Lung (tissue), 12 donors: Measurements from ENCODE around the gene FADS1. TPM values are rescaled to one million over a fixed set of nuclear protein-coding genes. Genes with fewer than 3 reads are reported as not detected.
A peak's percentile ranks its signal among the peaks of the same experiment; 100 is the strongest.

Source experiments
- ATAC-seq: fragments of 200-7000 bp; cut with Tn5 transposase; one replicate; pipeline ENCODE4 v1.9.1; 2020; ENCODE audit warnings: moderate number of reproducible peaks; ENCODE audit not compliant: insufficient read depth, low FRiP score
- DNase-seq, 3 donors: peaks; one replicate each; pipeline ENCODE4 v3.0.0-alpha.2; 2013 to 2017
- H3K27ac ChIP-seq, 2 donors: one replicate each; pipeline ENCODE4 v1.5.1; 2013; ENCODE audit warnings: mild to moderate bottlenecking in 2 of 2, moderate library complexity in 2 of 2, control low read depth in 1 of 2, inconsistent platforms in 1 of 2, low read depth in 1 of 2, low read length in 1 of 2
- H3K27me3 ChIP-seq, 3 donors: one replicate each; pipeline ENCODE4 v1.5.1; 2013; ENCODE audit warnings: low read length in 2 of 3; ENCODE audit not compliant: control insufficient read depth in 3 of 3, insufficient read depth in 3 of 3
- H3K36me3 ChIP-seq, 4 donors: one replicate each; pipeline ENCODE4 v1.5.1; 2013; ENCODE audit warnings: low read length in 4 of 4, mild to moderate bottlenecking in 1 of 4, moderate library complexity in 1 of 4; ENCODE audit not compliant: control insufficient read depth in 4 of 4, insufficient read depth in 4 of 4
- H3K4me1 ChIP-seq, 5 donors: one replicate each; pipeline ENCODE4 v1.5.1; 2013; ENCODE audit warnings: low read length in 5 of 5, mild to moderate bottlenecking in 2 of 5, moderate library complexity in 1 of 5; ENCODE audit not compliant: control insufficient read depth in 5 of 5, insufficient read depth in 5 of 5
- H3K4me3 ChIP-seq: one replicate; pipeline ENCODE4 v1.5.1; 2013; ENCODE audit warnings: mild to moderate bottlenecking, control low read depth, moderate library complexity
- H3K9ac ChIP-seq, 2 donors: one replicate each; pipeline ENCODE4 v1.5.1; 2013; ENCODE audit warnings: low read length in 2 of 2, control low read depth in 1 of 2; ENCODE audit not compliant: insufficient read depth in 1 of 2
- H3K9me3 ChIP-seq, 4 donors: one replicate each; pipeline ENCODE4 v1.5.1; 2013; ENCODE audit warnings: low read length in 3 of 4, mild to moderate bottlenecking in 1 of 4, moderate library complexity in 1 of 4; ENCODE audit not compliant: control insufficient read depth in 4 of 4, insufficient read depth in 3 of 4
- WGBS, 2 donors: extraction: QIAGEN DNeasy Blood & Tissue Kit; methylation state at CpG; one replicate each; pipeline ENCODE4 v1.1.7; 2013; 5-methylcytosine and 5-hydroxymethylcytosine counted together
- polyA plus RNA-seq, 2 donors: library from polyadenylated mRNA; stranded (reverse); fragments of 200-250 nt; gene quantifications; one replicate each; pipeline ENCODE4 v1.2.1, GENCODE V29; 2013
- total RNA-seq, 2 donors: library from RNA; depleted of rRNA in 1 of 2; stranded (reverse); fragments of >200 nt in 1 of 2; gene quantifications; one replicate each; pipeline ENCODE4 v1.2.1, GENCODE V29; 2014 to 2021
- TF ChIP-seq, protein P1 (sequence below): IDR thresholded peaks from 2 replicates; pipeline ENCODE4 v1.5.1; 2012; ENCODE audit warnings: mild to moderate bottlenecking; ENCODE audit errors: control extremely low read depth, extremely low read depth
- donor health status: control.
- donor health status: control.
- donor health status: Bipolar disorder and iron deficiency.
- donor health status: healthy.
- donor health status: DM: yes; HTN: yes; CAD: no.

FADS1 gene
- total and polyA plus RNA-seq, 4 donors = 35.1 to 102 (median 45.0) TPM

DNA sequence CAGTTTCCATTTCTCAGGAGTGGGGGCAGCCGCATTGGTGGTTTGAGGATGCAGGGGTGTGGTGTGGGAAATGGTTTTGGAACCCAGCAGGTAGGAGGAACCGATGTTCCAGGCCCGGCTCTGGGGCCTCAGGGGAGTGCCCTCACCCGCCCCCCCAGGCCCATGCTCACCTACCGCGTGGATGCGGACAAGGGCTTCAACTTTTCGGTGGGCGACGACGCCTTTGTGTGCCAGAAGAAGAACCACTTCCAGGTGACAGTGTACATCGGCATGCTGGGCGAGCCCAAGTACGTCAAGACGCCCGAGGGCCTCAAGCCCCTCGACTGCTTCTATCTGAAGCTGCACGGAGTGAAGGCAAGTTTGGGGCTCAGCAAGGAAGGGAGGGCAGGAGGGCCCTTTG is 43.0 kb downstream of the FADS1 start:
- 91 to 93% methylated on average over 18 of the region's 18 CpGs for WGBS, 2 donors
- H3K9me3 ChIP-seq = no peaks in the 10 kb centered on the region
- H3K9ac ChIP-seq = no peak overlapping the region
- ATAC-seq (no peak), DNase-seq (no peak)
- TF ChIP-seq, protein P1, sequence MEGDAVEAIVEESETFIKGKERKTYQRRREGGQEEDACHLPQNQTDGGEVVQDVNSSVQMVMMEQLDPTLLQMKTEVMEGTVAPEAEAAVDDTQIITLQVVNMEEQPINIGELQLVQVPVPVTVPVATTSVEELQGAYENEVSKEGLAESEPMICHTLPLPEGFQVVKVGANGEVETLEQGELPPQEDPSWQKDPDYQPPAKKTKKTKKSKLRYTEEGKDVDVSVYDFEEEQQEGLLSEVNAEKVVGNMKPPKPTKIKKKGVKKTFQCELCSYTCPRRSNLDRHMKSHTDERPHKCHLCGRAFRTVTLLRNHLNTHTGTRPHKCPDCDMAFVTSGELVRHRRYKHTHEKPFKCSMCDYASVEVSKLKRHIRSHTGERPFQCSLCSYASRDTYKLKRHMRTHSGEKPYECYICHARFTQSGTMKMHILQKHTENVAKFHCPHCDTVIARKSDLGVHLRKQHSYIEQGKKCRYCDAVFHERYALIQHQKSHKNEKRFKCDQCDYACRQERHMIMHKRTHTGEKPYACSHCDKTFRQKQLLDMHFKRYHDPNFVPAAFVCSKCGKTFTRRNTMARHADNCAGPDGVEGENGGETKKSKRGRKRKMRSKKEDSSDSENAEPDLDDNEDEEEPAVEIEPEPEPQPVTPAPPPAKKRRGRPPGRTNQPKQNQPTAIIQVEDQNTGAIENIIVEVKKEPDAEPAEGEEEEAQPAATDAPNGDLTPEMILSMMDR = no peak
- peaks cover 0 to 17% (median 12%) of the 10 kb centered on the region in 5 donors for H3K4me1 ChIP-seq
- H3K27me3 ChIP-seq = no peaks in the 10 kb centered on the region
- H3K27ac ChIP-seq = no peak overlapping the region
- H3K4me3 ChIP-seq = no peak overlapping the region
- peaks cover 0 to 5% (median 2%) of the 10 kb centered on the region in 4 donors for H3K36me3 ChIP-seq

DNA sequence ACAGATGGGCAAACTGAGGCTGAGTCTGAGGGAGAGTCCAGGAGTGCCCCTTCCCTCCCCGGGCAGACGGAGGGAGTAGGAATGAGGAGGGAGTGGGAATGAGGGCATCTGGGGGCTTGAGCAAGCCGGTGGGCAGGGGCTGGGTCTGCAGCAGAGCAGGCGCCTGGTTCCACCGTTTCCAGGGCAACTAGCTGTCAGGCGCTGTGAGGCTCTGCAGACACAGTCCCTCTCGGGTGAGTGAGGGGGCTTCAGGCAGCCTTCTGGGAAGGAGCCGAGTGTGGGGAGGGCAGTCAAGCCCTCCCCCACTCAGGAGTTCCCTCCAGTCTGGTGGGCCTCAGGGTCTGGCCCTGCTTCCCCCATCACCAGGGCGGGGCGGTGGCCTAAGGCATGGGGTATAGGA is 43.4 kb downstream of the FADS1 start:
- peaks cover 0 to 22% (median 12%) of the 10 kb centered on the region in 5 donors for H3K4me1 ChIP-seq
- DNase-seq (no peak), ATAC-seq (no peak)
- H3K9ac ChIP-seq = no peak overlapping the region
- 85 to 87% methylated on average over 10 of the region's 10 CpGs for WGBS, 2 donors
- no peaks in the 10 kb centered on the region for H3K9me3 ChIP-seq
- peaks cover 0 to under 1% (median under 1%) of the 10 kb centered on the region in 4 donors for H3K36me3 ChIP-seq
- TF ChIP-seq, protein P1 = no peak
- H3K27me3 ChIP-seq = no peaks in the 10 kb centered on the region
- no peak overlapping the region for H3K27ac ChIP-seq
- H3K4me3 ChIP-seq = no peak overlapping the region

DNA sequence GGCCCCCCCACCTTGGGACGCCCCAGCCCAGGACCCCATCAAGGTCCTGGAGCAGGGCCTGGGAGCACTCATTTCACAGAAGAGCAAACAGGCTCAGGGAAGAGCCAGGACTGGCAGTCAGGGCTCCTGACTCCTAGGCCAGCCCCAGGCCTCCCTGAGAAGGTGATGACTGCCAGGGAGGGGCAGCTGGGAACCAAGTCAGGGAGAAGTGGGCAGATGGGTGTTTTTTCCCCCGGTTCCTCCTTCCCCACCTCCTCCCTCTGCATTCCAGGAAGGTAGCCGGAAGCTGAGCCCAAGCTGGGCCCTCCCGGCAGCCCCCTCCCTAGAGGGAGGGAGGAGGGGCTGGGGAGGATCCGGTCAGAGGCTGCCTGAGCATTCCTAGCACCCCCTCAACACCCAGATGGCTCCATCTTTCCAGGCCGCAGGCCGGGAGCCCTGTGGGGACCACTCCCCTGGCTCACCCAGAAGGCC is 44.8 kb downstream of the FADS1 start:
- peak in 2 of 3 donors; percentile 52 to 62 for DNase-seq
- Histone ChIP-seq H3K9me3 (no peaks in the 10 kb centered on the region), H3K27ac (no peak overlapping the region), H3K36me3 (no peaks in the 10 kb centered on the region), H3K4me3 (no peak overlapping the region), H3K9ac (no peak overlapping the region), H3K27me3 (no peaks in the 10 kb centered on the region), H3K4me1 (peaks cover 0 to 26% (median 10%) of the 10 kb centered on the region in 5 donors)
- ATAC-seq = no peak
- WGBS, 2 donors = 49 to 73% methylated on average over 7 of the region's 7 CpGs
- TF ChIP-seq, protein P1 = no peak
